AG04450 (cell line): Measurements from ENCODE around the gene ABCB6. TPM values are rescaled to one million over a fixed set of nuclear protein-coding genes. Genes with fewer than 3 reads are reported as not detected.

ENCODE experiments used
- CTCF ChIA-PET: fragments of 300-600, 350-600 bp; formaldehyde crosslinking; extraction: SDS; loops from one replicate; lab custom pipeline; 2022; ENCODE audit warnings: antibody characterized with exemption, inconsistent platforms; lab: Charles Lee
- POLR2A ChIA-PET: fragments of 350-600 bp; formaldehyde crosslinking; extraction: SDS; loops from one replicate; lab custom pipeline; 2021; ENCODE audit warnings: antibody characterized with exemption, inconsistent platforms; lab: Yijun Ruan, JAX
- DNase-seq: peaks from one replicate; pipeline ENCODE4 v3.0.0-alpha.2; 2011; ENCODE audit warnings: low read depth, low spot score
- H3K27ac ChIP-seq: one replicate; pipeline ENCODE4 v1.5.1; 2012; ENCODE audit warnings: low read depth, low read length, control low read depth
- H3K27me3 ChIP-seq: one replicate; pipeline ENCODE4 v1.6.0; 2012; ENCODE audit warnings: low read length; ENCODE audit not compliant: control insufficient read depth, insufficient read depth
- H3K4me3 ChIP-seq: 2 replicates; pipeline ENCODE4 v1.5.1; 2011; ENCODE audit warnings: mild to moderate bottlenecking, low read depth, low read length, control low read depth
- H3K9me3 ChIP-seq: 2 replicates; pipeline ENCODE4 v1.5.1; 2012; ENCODE audit warnings: low read length; ENCODE audit not compliant: control insufficient read depth, insufficient read depth
- polyA plus RNA-seq: library from polyadenylated mRNA; depleted of rRNA; stranded (reverse); fragments of >200 nt; gene quantifications from 2 replicates; pipeline ENCODE4 v1.2.3, GENCODE V29; 2011; rRNA removed
- TF ChIP-seq, protein P1 (sequence below): IDR thresholded peaks from 2 replicates; pipeline ENCODE4 v1.5.1; 2011; ENCODE audit warnings: low read depth, low read length, control low read depth, inconsistent platforms

Gene ABCB6
- polyA plus RNA-seq, 1 experiment, result 22.2 TPM

DNA sequence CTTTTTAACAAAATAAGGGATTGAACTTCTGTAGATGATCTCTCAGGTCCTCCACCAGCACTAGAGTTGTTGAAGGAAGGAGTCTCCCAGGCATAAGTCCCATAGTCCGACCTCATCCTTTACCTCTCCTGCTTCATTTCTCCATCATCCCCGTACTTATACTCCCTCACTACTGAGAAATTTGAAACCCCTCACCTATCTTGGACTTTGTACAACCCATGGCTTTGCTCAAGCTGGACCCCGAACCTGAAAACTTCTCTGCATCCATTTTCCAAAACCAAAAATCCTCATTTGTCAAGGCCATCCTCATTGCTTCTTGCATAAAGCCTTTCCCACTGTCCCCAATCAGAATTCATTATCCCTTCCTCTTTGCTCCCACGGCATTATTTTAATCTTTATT is 57.7 kb downstream of the ABCB6 start:
- TF ChIP-seq, protein P1, sequence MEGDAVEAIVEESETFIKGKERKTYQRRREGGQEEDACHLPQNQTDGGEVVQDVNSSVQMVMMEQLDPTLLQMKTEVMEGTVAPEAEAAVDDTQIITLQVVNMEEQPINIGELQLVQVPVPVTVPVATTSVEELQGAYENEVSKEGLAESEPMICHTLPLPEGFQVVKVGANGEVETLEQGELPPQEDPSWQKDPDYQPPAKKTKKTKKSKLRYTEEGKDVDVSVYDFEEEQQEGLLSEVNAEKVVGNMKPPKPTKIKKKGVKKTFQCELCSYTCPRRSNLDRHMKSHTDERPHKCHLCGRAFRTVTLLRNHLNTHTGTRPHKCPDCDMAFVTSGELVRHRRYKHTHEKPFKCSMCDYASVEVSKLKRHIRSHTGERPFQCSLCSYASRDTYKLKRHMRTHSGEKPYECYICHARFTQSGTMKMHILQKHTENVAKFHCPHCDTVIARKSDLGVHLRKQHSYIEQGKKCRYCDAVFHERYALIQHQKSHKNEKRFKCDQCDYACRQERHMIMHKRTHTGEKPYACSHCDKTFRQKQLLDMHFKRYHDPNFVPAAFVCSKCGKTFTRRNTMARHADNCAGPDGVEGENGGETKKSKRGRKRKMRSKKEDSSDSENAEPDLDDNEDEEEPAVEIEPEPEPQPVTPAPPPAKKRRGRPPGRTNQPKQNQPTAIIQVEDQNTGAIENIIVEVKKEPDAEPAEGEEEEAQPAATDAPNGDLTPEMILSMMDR, result no peak
- Histone ChIP-seq H3K27ac (peak overlapping the region; percentile 24), H3K9me3 (no peaks in the 10 kb centered on the region; the same call in 1 of the 2 replicates), H3K4me3 (peak overlapping the region; percentile 89), H3K27me3 (no peaks in the 10 kb centered on the region)
- POLR2A ChIA-PET, result no interaction called here
- no peak for DNase-seq
- CTCF ChIA-PET, result interaction anchor here (3.8 to 6.3 kb wide), 2 partner anchors 10 to 136 kb away, joined by 40 to 131 read pairs; partner anchors contain the start of gene SLC23A3

DNA sequence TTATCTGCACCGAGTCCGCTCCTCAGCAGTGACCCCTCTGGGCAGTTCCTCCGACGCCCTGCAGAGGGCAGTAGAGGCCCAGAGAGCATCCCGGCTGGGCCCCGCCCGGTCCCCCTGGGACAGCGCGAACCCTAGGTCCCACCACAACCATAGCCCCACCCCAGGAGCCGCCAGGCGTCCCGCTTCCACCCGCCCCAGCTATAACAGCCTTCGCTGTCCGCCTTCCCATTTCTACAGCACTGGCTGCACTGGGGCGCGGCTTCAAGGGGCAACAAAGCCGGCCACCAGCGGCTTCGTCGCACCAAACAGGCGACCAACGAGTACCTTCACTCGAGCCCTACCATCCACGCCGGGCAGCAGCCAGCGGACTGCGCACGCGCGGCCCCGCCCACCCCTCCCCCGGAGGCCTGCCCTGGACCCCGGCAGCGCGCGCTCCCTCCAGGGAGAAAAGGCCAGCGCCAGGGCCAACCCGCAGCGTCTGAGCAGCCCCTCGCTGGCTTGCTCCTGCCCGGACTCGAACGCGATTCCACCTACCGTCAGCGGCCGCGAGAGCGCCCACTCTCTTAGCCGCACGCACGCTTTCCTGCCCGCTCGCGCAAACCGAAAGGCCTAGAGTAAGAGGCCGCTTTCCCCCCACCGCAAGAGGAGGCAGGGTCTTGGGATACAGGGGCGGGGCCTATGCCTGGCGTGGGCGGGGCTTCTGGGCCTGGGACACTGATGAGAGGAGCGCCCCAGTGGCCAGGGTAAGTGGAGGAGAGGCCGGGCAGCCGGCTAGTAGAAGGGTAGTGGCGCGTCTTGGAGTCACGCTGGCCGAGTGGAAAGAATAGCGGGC is 58.4 kb downstream of the ABCB6 start, which contains the start of gene NHEJ1:
NHEJ1 (minus strand) TSS at position 630 of the 832 bp plus-strand sequence. CDS start 2,453 bp downstream, outside the sequence.
- Histone ChIP-seq H3K27ac (peak within 1 kb of the TSS; percentile 90), H3K4me3 (peak within 1 kb of the TSS; percentile 89), H3K9me3 (no peaks in the 10 kb centered on the region; the same call in 1 of the 2 replicates), H3K27me3 (no peaks in the 10 kb centered on the region)
- CTCF ChIA-PET, result interaction anchor here (0.8 to 13.1 kb wide), 38 partner anchors 9 to 370 kb away, joined by 3 to 250 read pairs (median 4); partner anchors contain the start of genes ANKZF1, ATG9A, CNPPD1 and DNAJB2
- DNase-seq, result peak; percentile 82
- TF ChIP-seq, protein P1, result peak; percentile 98
- POLR2A ChIA-PET, result no interaction called here

Other genes with a start within 250 kb of the ABCB6 start
- gene FEV, start 233.8 kb downstream of the ABCB6 start, polyA plus RNA-seq, result not detected in 2 replicates
- gene CRYBA2, start 225.5 kb downstream of the ABCB6 start, polyA plus RNA-seq, result 0.19 TPM in 1 of 2 replicates, not detected in the other
- gene CFAP65, start 177.4 kb downstream of the ABCB6 start, polyA plus RNA-seq, result not detected in 2 replicates
- gene IHH, start 158.0 kb downstream of the ABCB6 start, polyA plus RNA-seq, result 0.04 TPM in 1 of 2 replicates, not detected in the other
- gene NHEJ1, start 58.1 kb downstream of the ABCB6 start, polyA plus RNA-seq, result 21.9 and 22.9 TPM in 2 replicates
- gene SLC23A3, start 48.9 kb downstream of the ABCB6 start, polyA plus RNA-seq, result 0.26 and 0.53 TPM in 2 replicates
- 28.0 and 29.9 TPM in 2 replicates for gene CNPPD1, start 42.0 kb downstream of the ABCB6 start, polyA plus RNA-seq
- 71.7 and 78.7 TPM in 2 replicates for gene RETREG2, start 40.7 kb downstream of the ABCB6 start, polyA plus RNA-seq
- gene ZFAND2B, start 12.2 kb downstream of the ABCB6 start, polyA plus RNA-seq, result 24.5 and 29.6 TPM in 2 replicates
- 81.0 and 84.3 TPM in 2 replicates for gene ATG9A, start 10.7 kb upstream of the ABCB6 start, polyA plus RNA-seq
- gene ANKZF1, start 10.8 kb upstream of the ABCB6 start, polyA plus RNA-seq, result 20.3 and 22.0 TPM in 2 replicates
- 8.8 and 9.6 TPM in 2 replicates for gene GLB1L, start 26.5 kb upstream of the ABCB6 start, polyA plus RNA-seq
- gene STK16, start 26.5 kb upstream of the ABCB6 start, polyA plus RNA-seq, result 33.9 and 36.6 TPM in 2 replicates
- gene TUBA4B, start 34.3 kb upstream of the ABCB6 start, polyA plus RNA-seq, result not detected in 2 replicates
- gene TUBA4A, start 35.0 kb upstream of the ABCB6 start, polyA plus RNA-seq, result 22.4 and 22.6 TPM in 2 replicates
- 40.6 and 41.1 TPM in 2 replicates for gene DNAJB2, start 60.4 kb upstream of the ABCB6 start, polyA plus RNA-seq
- gene PTPRN, start 90.4 kb upstream of the ABCB6 start, polyA plus RNA-seq, result 11.7 and 15.1 TPM in 2 replicates
- gene RESP18, start 113.8 kb upstream of the ABCB6 start, polyA plus RNA-seq, result not detected in 2 replicates
- gene DNPEP, start 169.0 kb upstream of the ABCB6 start, polyA plus RNA-seq, result 41.5 and 71.2 TPM in 2 replicates
- gene DES, start 199.4 kb upstream of the ABCB6 start, polyA plus RNA-seq, result 19.8 and 24.9 TPM in 2 replicates
- gene SPEG, start 215.9 kb upstream of the ABCB6 start, polyA plus RNA-seq, result 28.0 and 32.8 TPM in 2 replicates